Peyer's patch (tissue), 4 donors: ENCODE results near the gene SPINDOC.

ENCODE experiments used
- POLR2A ChIP-seq, 2 donors: fragments of 450-650 bp; IDR thresholded peaks; one replicate each; pipeline ENCODE4 v1.5.1; 2017; ENCODE audit warnings: antibody characterized with exemption in 2 of 2, mild to moderate bottlenecking in 2 of 2, moderate library complexity in 2 of 2
- TF ChIP-seq, protein P1 (sequence below), 6 experiments: fragments of 450-650 bp in 4 of 6; fragments of 200-600 bp in 2 of 6; sonication (generic) in 1 of 6; IDR thresholded peaks; one replicate each; pipeline ENCODE4 v1.5.1; 2017 to 2019; ENCODE audit warnings: antibody characterized with exemption in 6 of 6, mild to moderate bottlenecking in 3 of 6, moderate library complexity in 1 of 6

DNA sequence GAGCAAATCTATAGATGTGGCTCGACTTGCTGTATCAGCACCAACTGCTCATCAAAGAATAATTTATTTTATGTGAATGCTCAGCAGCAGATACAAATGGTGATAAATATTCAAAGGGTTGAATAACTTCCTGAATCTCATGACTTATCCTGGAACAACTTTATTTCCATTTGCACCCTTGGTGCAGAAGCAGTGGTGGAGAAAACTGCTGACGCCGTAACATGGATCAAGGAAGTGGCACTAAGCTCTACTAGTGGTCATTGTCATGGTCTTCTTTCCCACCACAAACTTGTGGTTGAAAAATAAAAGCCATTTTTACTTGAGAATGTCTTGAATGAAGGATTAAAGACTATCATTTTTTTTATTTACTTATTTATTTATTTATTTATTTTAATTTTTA is 40.2 kb downstream of the SPINDOC start:
- no peak for TF ChIP-seq POLR2A (IDR thresholded peaks at IDR 0.05)
- TF ChIP-seq, protein P1, sequence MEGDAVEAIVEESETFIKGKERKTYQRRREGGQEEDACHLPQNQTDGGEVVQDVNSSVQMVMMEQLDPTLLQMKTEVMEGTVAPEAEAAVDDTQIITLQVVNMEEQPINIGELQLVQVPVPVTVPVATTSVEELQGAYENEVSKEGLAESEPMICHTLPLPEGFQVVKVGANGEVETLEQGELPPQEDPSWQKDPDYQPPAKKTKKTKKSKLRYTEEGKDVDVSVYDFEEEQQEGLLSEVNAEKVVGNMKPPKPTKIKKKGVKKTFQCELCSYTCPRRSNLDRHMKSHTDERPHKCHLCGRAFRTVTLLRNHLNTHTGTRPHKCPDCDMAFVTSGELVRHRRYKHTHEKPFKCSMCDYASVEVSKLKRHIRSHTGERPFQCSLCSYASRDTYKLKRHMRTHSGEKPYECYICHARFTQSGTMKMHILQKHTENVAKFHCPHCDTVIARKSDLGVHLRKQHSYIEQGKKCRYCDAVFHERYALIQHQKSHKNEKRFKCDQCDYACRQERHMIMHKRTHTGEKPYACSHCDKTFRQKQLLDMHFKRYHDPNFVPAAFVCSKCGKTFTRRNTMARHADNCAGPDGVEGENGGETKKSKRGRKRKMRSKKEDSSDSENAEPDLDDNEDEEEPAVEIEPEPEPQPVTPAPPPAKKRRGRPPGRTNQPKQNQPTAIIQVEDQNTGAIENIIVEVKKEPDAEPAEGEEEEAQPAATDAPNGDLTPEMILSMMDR (IDR thresholded peaks at IDR 0.05): no peak
